Left ventricle myocardium inferior (tissue), 1 donor: Measurements from ENCODE around the gene GAB2. TPM values are rescaled to one million over a fixed set of nuclear protein-coding genes. Genes with fewer than 3 reads are reported as not detected.
A peak's percentile ranks its signal among the peaks of the same experiment; 100 is the strongest.

Experiments
- DNase-seq: peaks from one replicate; pipeline ENCODE4 v3.0.0-alpha.2; 2020
- H3K27ac ChIP-seq: fragments of 200-600 bp; replicated peaks from 2 replicates; pipeline ENCODE4 v1.8.0; 2021
- H3K27me3 ChIP-seq: fragments of 200-600 bp; 2 replicates; pipeline ENCODE4 v1.8.0; 2021; ENCODE audit warnings: low read depth
- H3K36me3 ChIP-seq: fragments of 200-600 bp; 2 replicates; pipeline ENCODE4 v1.8.0; 2021
- H3K4me1 ChIP-seq: fragments of 200-600 bp; 2 replicates; pipeline ENCODE4 v1.8.0; 2021
- H3K4me3 ChIP-seq: fragments of 200-600 bp; 2 replicates; pipeline ENCODE4 v1.8.0; 2021; ENCODE audit warnings: mild to moderate bottlenecking, moderate library complexity
- H3K9me3 ChIP-seq: fragments of 200-600 bp; replicated peaks from 2 replicates; pipeline ENCODE4 v1.8.0; 2021
- intact Hi-C: fragments of 100-400 bp; cut with micrococcal nuclease; formaldehyde crosslinking; loops from one replicate; pipeline ENCODE4 v1.11.0; 2022
- total RNA-seq: library from RNA; stranded (reverse); fragmentation: NEBNext Ultra II Directional; extraction: Animal tissue kit (Norgen Biotek cat#: 25700); gene quantifications from one replicate; pipeline ENCODE4 v1.2.1, GENCODE V29; 2021
- TF ChIP-seq, protein P1 (sequence below): fragments of 200-600 bp; IDR thresholded peaks from 2 replicates; pipeline ENCODE4 v1.8.0; 2021; ENCODE audit warnings: antibody characterized with exemption, mild to moderate bottlenecking, borderline replicate concordance
- donor health status: DM: no; HTN: yes; CAD: no; lungs with severe emphysema.

GAB2 gene
- total RNA-seq, 1 donor from 2014 or later: 27.4 TPM

DNA sequence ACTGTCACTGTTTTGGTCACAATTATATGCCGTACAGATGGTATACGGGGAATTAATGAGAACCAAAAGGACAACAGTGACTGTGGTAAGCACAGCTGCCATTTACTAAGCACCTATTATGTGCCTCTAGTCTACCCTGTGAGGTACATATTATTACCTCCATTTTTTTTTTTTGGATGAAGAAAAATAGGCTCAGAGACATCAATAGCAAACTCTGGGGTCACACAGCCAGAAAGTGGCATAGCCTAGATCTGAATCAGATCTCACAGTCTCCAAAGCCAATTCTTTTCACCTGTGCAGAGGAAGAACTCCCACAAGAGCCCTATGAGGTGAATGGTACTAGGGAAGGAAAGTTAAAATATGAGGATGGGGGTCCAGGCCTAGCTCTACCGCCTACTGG is 160.0 kb downstream of the GAB2 start:
- no peak overlapping the region for H3K4me3 ChIP-seq
- no peak for DNase-seq
- H3K27ac ChIP-seq: peak overlapping the region; percentile 65
- no peaks in the 10 kb centered on the region for H3K27me3 ChIP-seq
- TF ChIP-seq, protein P1, sequence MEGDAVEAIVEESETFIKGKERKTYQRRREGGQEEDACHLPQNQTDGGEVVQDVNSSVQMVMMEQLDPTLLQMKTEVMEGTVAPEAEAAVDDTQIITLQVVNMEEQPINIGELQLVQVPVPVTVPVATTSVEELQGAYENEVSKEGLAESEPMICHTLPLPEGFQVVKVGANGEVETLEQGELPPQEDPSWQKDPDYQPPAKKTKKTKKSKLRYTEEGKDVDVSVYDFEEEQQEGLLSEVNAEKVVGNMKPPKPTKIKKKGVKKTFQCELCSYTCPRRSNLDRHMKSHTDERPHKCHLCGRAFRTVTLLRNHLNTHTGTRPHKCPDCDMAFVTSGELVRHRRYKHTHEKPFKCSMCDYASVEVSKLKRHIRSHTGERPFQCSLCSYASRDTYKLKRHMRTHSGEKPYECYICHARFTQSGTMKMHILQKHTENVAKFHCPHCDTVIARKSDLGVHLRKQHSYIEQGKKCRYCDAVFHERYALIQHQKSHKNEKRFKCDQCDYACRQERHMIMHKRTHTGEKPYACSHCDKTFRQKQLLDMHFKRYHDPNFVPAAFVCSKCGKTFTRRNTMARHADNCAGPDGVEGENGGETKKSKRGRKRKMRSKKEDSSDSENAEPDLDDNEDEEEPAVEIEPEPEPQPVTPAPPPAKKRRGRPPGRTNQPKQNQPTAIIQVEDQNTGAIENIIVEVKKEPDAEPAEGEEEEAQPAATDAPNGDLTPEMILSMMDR: no peak
- intact Hi-C loops: loop anchor here (10.0 kb wide), 1 partner anchor 157 kb away; the partner anchor contains the start of gene GAB2
- H3K4me1 ChIP-seq: peaks cover 60% of the 10 kb centered on the region
- no peaks in the 10 kb centered on the region for H3K9me3 ChIP-seq
- no peaks in the 10 kb centered on the region for H3K36me3 ChIP-seq

DNA sequence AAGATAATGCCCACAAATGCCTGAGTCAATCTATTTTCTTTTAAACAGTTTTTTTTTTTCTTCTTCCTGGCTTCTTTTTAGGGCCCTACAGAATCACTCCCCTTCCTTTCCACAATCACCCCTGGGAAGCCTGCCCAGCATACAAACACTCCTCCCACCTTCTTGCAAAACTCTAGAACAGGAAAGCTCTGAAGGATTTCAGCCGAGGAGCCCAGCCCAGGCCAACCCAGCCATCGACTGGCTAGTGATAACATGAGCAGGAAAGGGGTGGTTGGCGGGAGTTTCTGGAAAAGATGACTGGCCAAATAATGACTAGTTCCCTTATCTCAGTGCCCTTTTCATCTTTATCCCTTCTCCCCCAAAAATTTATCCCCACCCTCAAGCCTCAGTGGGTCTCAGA is 160.7 kb downstream of the GAB2 start:
- no peaks in the 10 kb centered on the region for H3K9me3 ChIP-seq
- peak; percentile 83 for DNase-seq
- H3K36me3 ChIP-seq: no peaks in the 10 kb centered on the region
- H3K4me3 ChIP-seq: no peak overlapping the region
- TF ChIP-seq, protein P1: no peak
- H3K27me3 ChIP-seq: no peaks in the 10 kb centered on the region
- H3K4me1 ChIP-seq: peaks cover 60% of the 10 kb centered on the region
- intact Hi-C loops: loop anchor here (10.0 kb wide), 1 partner anchor 158 kb away; the partner anchor contains the start of gene GAB2
- peak overlapping the region; percentile 65 for H3K27ac ChIP-seq

DNA sequence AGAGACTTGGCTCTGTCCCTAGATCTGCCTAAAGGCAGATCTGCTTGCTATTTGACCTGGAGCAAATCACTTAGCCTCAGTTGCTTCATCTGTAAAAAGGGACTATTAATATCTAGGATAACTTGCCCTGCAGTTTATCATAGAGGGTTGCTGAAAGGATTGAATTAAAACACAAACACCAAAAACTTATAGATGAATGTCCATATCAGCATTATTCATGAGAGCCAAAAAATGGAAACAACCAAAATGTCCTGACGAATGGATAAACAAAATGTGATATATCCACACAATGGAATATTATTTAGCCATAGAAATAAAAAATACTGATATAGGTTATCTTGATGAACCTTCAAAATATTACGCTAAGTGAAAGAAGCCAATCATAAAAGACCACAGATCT is 161.7 kb downstream of the GAB2 start:
- Histone ChIP-seq H3K4me3 (no peak overlapping the region), H3K9me3 (no peaks in the 10 kb centered on the region), H3K27me3 (no peaks in the 10 kb centered on the region), H3K27ac (peak overlapping the region; percentile 65), H3K4me1 (peaks cover 60% of the 10 kb centered on the region), H3K36me3 (no peaks in the 10 kb centered on the region)
- DNase-seq: no peak
- intact Hi-C loops: loop anchor here (10.0 kb wide), 1 partner anchor 159 kb away; the partner anchor contains the start of gene GAB2
- TF ChIP-seq, protein P1: no peak

DNA sequence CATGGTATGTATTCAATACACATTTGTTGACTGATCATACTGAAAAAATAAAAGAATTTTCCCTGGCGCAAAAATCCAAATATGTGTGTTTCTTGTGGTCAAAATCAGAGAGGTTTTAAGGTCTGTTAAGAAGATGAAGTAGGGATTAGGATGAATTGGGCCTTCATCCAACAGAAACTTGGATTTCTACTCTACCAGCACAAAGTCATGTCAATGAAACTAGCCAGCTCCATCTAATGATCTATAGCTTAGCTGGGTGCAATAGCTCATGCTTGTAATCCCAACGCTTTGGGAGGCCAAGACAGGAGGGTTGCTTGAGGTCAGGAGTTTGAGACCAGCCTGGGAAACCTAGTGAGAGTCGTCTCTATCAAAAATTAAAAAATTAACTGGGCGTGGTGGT is 163.4 kb downstream of the GAB2 start:
- intact Hi-C loops: loop anchor here (10.0 kb wide), 1 partner anchor 161 kb away; the partner anchor contains the start of gene GAB2

GRCh38 chr11:78253797-78254196 is 163.8 kb downstream of the GAB2 start:
- peaks cover 60% of the 10 kb centered on the region for H3K4me1 ChIP-seq
- no peak overlapping the region for H3K27ac ChIP-seq
- peaks cover 12% of the 10 kb centered on the region for H3K36me3 ChIP-seq
- no peak overlapping the region for H3K4me3 ChIP-seq
- DNase-seq: no peak
- no peaks in the 10 kb centered on the region for H3K27me3 ChIP-seq
- intact Hi-C loops: loop anchor here (10.0 kb wide), 1 partner anchor 161 kb away; the partner anchor contains the start of gene GAB2
- TF ChIP-seq, protein P1: no peak
- H3K9me3 ChIP-seq: no peaks in the 10 kb centered on the region

More for the DNA sequence above, 163.4 kb downstream of the GAB2 start:
- H3K36me3 ChIP-seq: peaks cover 7% of the 10 kb centered on the region
- H3K4me3 ChIP-seq: no peak overlapping the region
- TF ChIP-seq, protein P1: no peak
- H3K9me3 ChIP-seq: no peaks in the 10 kb centered on the region
- no peak overlapping the region for H3K27ac ChIP-seq
- H3K27me3 ChIP-seq: no peaks in the 10 kb centered on the region
- DNase-seq: no peak
- H3K4me1 ChIP-seq: peaks cover 60% of the 10 kb centered on the region
